ENCODE measurements around the gene PDZD2.

DNA sequence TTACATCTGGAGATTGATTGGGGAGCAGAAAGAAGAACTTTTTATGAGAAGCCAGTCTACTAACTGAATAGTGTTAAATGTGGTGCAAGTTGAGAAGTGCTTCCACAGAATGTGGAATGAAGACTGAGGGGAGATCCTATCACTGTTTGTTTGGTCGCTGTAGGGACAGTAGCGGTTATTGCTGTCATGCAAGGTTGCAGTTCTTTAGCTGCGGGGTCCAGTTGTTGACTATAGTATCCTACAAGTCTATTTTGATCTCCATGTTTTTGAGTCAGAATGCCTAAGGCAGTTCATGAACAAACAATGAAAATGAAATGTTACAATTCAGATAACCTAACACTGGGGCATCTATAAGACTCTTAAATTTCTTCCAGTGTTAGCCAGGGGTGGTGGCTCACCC is 45.3 kb upstream of the PDZD2 start:
- TF ChIP-seq EZH2 (IDR thresholded peaks at IDR 0.05; ENCODE audit: insufficient read depth, poor library complexity, severe bottlenecking) (no peak), EZH2phosphoT487 (IDR thresholded peaks at IDR 0.05; ENCODE audit: insufficient read depth, low read depth) (no peak)
